ENCODE results near the gene HHATL. TPM values are rescaled to one million over a fixed set of nuclear protein-coding genes. Genes with fewer than 3 reads are reported as not detected.

The HHATL gene
- total RNA-seq, 2 experiments from 2014 or later: not detected

- intact Hi-C loops (cut with micrococcal nuclease; ENCODE audit: unreplicated experiment): no loop called here
- H3K4me2 ChIP-seq (ENCODE audit: low read length): no peak overlapping the region
- no peaks in the 10 kb centered on the region for H3K4me1 ChIP-seq (ENCODE audit: insufficient read depth, low read length, poor library complexity, severe bottlenecking)
- no peaks in the 10 kb centered on the region for H3K36me3 ChIP-seq (ENCODE audit: insufficient read depth, low read length)
- no peak overlapping the region for H3K4me3 ChIP-seq (ENCODE audit: low read depth, low read length, poor library complexity, severe bottlenecking)
- no peaks in the 10 kb centered on the region for H3K9me3 ChIP-seq (ENCODE audit: low read length)
- BruUV-seq (replicated peaks): no TSS peak
- no peaks in the 10 kb centered on the region for H3K9me2 ChIP-seq (ENCODE audit: insufficient read depth, low read length)
- no peak overlapping the region for H3K27ac ChIP-seq (ENCODE audit: low read depth, low read length, poor library complexity, severe bottlenecking)
- TF ChIP-seq, protein P1, sequence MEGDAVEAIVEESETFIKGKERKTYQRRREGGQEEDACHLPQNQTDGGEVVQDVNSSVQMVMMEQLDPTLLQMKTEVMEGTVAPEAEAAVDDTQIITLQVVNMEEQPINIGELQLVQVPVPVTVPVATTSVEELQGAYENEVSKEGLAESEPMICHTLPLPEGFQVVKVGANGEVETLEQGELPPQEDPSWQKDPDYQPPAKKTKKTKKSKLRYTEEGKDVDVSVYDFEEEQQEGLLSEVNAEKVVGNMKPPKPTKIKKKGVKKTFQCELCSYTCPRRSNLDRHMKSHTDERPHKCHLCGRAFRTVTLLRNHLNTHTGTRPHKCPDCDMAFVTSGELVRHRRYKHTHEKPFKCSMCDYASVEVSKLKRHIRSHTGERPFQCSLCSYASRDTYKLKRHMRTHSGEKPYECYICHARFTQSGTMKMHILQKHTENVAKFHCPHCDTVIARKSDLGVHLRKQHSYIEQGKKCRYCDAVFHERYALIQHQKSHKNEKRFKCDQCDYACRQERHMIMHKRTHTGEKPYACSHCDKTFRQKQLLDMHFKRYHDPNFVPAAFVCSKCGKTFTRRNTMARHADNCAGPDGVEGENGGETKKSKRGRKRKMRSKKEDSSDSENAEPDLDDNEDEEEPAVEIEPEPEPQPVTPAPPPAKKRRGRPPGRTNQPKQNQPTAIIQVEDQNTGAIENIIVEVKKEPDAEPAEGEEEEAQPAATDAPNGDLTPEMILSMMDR (conservative IDR thresholded peaks at IDR 0.05; ENCODE audit: low read length): no peak
- no peak for TF ChIP-seq EZH2phosphoT487 (IDR thresholded peaks at IDR 0.05; ENCODE audit: borderline replicate concordance, low read depth, low read length)
- H3K79me2 ChIP-seq (ENCODE audit: insufficient read depth, low read depth, low read length): no peaks in the 10 kb centered on the region
- POLR2A ChIA-PET: interaction anchor here (1.0 kb wide), 1 partner anchor 10 kb away, joined by 3 read pairs; no protein-coding TSS in a partner anchor
- no peaks in the 10 kb centered on the region for H4K20me1 ChIP-seq (ENCODE audit: insufficient read depth, low read length)
- no peak overlapping the region for H2AFZ ChIP-seq (ENCODE audit: low read length)
- DNase-seq (ENCODE audit: low spot score): no peak
- CTCF ChIA-PET (ENCODE audit: unreplicated experiment): no interaction called here
Observed at GRCh38 chr3:42706721-42707619, 4.4 kb upstream of the HHATL start.

DNA sequence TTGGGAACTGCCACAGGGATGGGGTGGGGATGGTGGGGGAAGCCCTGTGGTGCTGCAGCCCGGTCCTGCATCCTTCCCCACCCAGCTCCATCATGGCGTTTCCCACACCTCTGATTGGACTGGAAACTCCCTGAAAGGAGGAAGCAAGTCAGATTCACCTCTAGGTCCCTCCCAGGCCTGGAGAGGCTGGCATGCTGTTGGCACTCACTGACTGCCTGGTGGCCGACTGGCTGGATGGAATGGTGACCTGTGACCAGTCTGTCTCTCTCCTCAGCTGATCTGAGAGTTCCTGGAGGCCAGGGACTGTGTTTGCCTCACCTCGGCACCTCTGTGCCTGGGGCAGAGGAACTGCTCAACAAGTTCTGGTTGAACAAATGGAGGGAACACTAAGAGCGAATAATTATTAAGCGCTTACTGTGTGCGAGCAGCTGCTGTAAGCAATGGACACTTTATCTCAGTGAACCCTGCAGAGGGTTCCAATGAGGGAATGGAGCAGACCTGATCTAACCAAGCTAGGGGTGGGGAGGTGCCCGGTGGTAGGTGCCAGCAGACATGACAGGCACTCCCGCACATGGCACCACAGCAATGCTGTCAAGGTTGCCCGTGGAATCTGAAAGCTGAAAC, 3.5 kb upstream of the HHATL start:
- Histone ChIP-seq H4K20me1 (ENCODE audit: insufficient read depth, low read length) (no peaks in the 10 kb centered on the region), H3K4me2 (ENCODE audit: low read length) (no peak overlapping the region), H3K4me1 (ENCODE audit: insufficient read depth, low read length, poor library complexity, severe bottlenecking) (no peaks in the 10 kb centered on the region), H2AFZ (ENCODE audit: low read length) (no peak overlapping the region), H3K27ac (ENCODE audit: low read depth, low read length, poor library complexity, severe bottlenecking) (no peak overlapping the region), H3K79me2 (ENCODE audit: insufficient read depth, low read depth, low read length) (no peaks in the 10 kb centered on the region), H3K9me2 (ENCODE audit: insufficient read depth, low read length) (no peaks in the 10 kb centered on the region), H3K36me3 (ENCODE audit: insufficient read depth, low read length) (no peaks in the 10 kb centered on the region), H3K9me3 (ENCODE audit: low read length) (no peaks in the 10 kb centered on the region), H3K4me3 (ENCODE audit: low read depth, low read length, poor library complexity, severe bottlenecking) (no peak overlapping the region)
- intact Hi-C loops (cut with micrococcal nuclease; ENCODE audit: unreplicated experiment): no loop called here
- POLR2A ChIA-PET: no interaction called here
- CTCF ChIA-PET (ENCODE audit: unreplicated experiment): no interaction called here
- DNase-seq (ENCODE audit: low spot score): no peak
- no peak for TF ChIP-seq EZH2phosphoT487 (IDR thresholded peaks at IDR 0.05; ENCODE audit: borderline replicate concordance, low read depth, low read length)
- TF ChIP-seq, protein P1 (conservative IDR thresholded peaks at IDR 0.05; ENCODE audit: low read length): no peak
- no TSS peak for BruUV-seq (replicated peaks)
